Measurements from ENCODE around the gene NR2F6. TPM values are rescaled to one million over a fixed set of nuclear protein-coding genes. Genes with fewer than 3 reads are reported as not detected.

NR2F6 gene
- total and polyA plus RNA-seq, 2 experiments from 2014 or later = 124 to 173 TPM

DNA sequence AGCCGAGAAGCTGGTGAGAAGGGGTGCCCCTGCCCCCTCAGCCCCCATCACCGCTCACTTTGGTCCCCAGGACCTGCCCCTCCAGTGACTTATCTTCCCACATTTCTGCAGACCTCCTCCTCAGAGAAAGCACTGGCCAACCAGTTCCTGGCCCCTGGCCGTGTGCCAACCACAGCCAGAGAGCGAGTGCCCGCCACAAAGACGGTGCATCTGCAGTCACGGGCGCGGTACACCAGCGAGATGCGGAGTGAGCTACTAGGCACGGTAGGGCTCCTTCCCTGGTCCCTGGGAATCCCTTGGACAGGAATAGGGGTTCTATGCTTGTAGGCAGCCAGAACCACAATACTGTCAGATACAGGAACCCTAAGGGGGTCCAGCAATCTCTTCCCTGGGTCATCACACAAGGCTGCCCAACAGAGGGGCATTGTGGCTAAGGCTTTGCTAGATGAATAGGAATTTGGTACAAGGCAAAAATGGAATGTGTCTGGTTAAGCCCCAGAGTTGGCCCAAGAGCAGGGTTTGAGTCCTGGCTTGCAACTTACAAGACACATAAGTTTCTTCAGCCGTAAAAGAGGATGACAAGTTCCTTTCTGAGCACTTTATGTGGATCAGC lies 29.6 kb downstream of the NR2F6 start:
- H3K4me1 ChIP-seq (ENCODE audit: low read depth) = peaks cover 4% of the 10 kb centered on the region
- H3K27me3 ChIP-seq = no peaks in the 10 kb centered on the region
- TF ChIP-seq, protein P1, sequence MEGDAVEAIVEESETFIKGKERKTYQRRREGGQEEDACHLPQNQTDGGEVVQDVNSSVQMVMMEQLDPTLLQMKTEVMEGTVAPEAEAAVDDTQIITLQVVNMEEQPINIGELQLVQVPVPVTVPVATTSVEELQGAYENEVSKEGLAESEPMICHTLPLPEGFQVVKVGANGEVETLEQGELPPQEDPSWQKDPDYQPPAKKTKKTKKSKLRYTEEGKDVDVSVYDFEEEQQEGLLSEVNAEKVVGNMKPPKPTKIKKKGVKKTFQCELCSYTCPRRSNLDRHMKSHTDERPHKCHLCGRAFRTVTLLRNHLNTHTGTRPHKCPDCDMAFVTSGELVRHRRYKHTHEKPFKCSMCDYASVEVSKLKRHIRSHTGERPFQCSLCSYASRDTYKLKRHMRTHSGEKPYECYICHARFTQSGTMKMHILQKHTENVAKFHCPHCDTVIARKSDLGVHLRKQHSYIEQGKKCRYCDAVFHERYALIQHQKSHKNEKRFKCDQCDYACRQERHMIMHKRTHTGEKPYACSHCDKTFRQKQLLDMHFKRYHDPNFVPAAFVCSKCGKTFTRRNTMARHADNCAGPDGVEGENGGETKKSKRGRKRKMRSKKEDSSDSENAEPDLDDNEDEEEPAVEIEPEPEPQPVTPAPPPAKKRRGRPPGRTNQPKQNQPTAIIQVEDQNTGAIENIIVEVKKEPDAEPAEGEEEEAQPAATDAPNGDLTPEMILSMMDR (IDR thresholded peaks at IDR 0.05; ENCODE audit: low read depth, low read length) = no peak
- DNase-seq (ENCODE audit: low read depth in 1 of 2, low spot score in 1 of 2) = no peak
- H3K36me3 ChIP-seq = peaks cover 17% of the 10 kb centered on the region
- H3K4me3 ChIP-seq = no peak overlapping the region
- H3K27ac ChIP-seq = no peak overlapping the region
- H3K9me3 ChIP-seq (ENCODE audit: low read depth) = no peaks in the 10 kb centered on the region

DNA sequence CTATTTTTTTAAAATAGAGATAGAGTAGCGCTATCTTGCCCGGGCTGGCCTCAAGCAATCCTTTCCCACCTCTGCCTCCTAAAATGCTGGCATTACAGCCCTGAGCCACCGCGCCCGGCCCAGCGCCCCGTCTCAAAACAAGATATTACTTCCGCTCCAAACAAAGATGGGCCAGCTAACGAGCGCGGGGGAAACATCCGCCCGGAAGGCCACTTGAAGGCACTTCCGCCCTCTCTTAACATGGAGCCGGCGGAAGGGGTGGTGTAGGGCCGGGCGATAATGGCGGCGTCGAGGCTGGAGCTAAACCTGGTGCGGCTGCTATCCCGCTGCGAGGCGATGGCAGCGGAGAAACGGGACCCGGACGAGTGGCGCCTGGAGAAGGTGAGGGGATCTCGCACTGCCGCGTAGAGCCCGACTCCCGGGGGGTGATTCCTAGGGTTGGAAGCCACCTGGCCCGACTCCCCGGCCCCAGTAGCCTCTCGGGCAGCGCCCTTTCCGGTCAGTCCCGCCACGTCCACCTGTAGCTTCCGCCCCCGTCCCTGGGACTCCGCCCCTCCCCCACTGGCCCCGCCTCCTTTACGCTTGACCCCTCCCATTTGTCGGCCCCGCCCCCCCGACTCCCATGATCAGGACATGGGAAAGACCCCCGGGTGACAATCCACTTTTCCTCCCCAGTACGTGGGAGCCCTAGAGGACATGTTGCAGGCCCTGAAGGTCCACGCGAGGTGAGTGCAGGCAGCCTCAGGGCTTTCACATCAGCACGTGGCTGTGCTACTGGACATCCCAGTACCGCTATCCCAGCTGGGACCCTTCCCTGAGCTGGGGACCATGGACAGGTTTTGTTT lies 30.4 kb downstream of the NR2F6 start, which contains the start of gene USE1:
Gene USE1, plus strand, starts transcription at position 231 of the 845 bp plus-strand sequence. Its CDS starts 49 bp downstream, at position 280.
- TF ChIP-seq, protein P1 (IDR thresholded peaks at IDR 0.05; ENCODE audit: low read depth, low read length) = no peak
- DNase-seq (ENCODE audit: low read depth in 1 of 2, low spot score in 1 of 2) = peak; percentile 94
- peak within 1 kb of the TSS; percentile 93 for H3K27ac ChIP-seq

DNA sequence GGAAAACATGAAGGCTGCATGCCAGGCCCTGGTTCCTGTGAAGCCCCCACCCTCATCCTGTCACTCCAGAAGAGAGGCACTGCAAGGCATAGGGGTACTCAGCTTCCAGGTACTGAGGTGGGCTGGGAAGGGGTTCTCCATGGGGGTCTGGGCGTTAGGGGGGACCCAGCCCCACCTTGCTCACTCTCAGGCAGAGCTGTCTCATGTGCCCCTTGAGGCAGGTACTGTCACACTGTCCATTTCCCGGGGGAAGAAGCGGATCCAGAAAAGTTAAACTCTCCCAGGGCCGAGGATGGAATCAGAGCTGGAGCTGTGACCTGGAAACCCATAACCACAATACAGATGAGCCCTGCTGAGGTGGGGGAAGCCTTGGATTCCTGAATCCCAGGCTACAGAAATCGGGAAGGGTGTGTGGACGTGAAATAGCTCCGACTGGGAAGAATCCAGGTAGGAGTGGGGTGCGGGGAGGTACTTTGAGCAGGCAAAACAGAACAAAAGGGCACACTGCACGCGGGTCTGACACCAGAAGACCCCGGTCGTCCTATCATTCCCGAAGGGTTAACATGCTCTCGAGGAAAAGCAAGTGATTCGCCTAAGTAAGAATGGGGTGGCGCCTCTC lies 31.1 kb downstream of the NR2F6 start:
- Histone ChIP-seq H3K36me3 (peaks cover 18% of the 10 kb centered on the region), H3K4me1 (ENCODE audit: low read depth) (peaks cover 4% of the 10 kb centered on the region), H3K27me3 (no peaks in the 10 kb centered on the region), H3K4me3 (peak overlapping the region; percentile 55), H3K9me3 (ENCODE audit: low read depth) (no peaks in the 10 kb centered on the region), H3K27ac (peak overlapping the region; percentile 93)
- TF ChIP-seq, protein P1 (IDR thresholded peaks at IDR 0.05; ENCODE audit: low read depth, low read length) = no peak
- DNase-seq (ENCODE audit: low read depth in 1 of 2, low spot score in 1 of 2) = no peak

More for the DNA sequence above, 30.4 kb downstream of the NR2F6 start, which contains the start of gene USE1:
- Histone ChIP-seq H3K36me3 (peaks cover 18% of the 10 kb centered on the region), H3K4me1 (ENCODE audit: low read depth) (peaks cover 4% of the 10 kb centered on the region), H3K27me3 (no peaks in the 10 kb centered on the region), H3K4me3 (peak within 1 kb of the TSS; percentile 55), H3K9me3 (ENCODE audit: low read depth) (no peaks in the 10 kb centered on the region)

DNA sequence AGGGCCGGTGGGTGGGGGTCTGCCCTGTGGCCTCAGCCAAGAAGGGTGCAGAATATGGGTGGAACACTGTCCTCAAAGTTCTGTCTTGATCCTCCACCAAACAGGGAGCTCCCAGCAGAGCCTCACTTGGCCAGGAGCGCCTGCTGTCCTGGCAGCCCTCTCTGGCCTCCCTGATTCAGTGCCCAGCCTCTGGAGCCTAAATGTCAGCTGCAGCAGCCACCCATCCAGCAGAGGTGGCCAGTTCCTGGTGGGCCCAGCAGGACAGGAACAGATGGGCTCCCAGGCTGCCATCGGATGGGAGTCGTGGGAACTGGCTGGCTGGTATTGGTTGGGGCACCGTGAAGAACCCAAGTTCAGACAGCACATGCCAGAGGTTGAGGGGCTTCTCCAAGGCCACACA lies 32.4 kb downstream of the NR2F6 start:
- Histone ChIP-seq H3K4me1 (ENCODE audit: low read depth) (peaks cover 4% of the 10 kb centered on the region), H3K36me3 (peaks cover 17% of the 10 kb centered on the region)
- TF ChIP-seq, protein P1 (IDR thresholded peaks at IDR 0.05; ENCODE audit: low read depth, low read length) = no peak

DNA sequence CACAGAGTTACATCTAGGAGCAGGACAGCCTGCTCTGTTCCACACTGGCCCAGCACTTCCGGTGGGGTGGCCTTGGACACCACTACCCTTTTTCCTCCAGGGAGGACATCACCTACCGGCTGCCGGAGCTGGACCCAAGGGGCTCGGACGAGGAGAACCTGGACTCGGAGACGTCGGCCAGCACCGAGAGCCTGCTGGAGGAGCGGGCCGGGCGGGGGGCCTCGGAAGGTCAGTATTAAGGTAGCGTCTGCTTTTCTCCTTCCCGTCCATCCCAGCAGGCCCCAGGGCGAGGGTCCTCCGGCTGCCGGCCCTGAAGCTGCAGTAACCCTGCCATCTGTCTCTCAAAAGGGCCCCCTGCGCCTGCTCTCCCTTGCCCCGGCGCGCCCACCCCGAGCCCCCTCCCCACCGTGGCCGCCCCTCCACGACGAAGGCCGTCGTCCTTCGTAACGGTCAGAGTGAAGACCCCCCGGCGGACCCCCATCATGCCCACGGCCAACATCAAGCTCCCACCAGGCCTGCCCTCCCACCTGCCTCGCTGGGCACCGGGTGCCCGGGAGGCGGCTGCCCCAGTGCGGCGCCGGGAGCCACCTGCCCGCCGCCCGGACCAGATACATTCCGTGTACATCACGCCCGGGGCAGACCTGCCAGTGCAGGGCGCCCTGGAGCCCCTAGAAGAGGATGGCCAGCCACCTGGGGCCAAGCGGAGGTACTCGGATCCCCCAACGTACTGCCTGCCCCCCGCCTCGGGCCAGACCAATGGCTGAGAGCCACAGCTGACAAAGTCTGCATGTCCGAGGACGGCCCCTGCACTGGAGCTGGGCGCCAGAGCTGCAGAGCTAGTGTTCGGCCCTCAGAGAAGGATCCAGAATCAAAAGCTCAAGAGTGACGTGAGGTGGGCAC lies 33.9 kb downstream of the NR2F6 start:
- Histone ChIP-seq H3K27me3 (no peaks in the 10 kb centered on the region), H3K4me3 (no peak overlapping the region), H3K36me3 (peaks cover 9% of the 10 kb centered on the region), H3K27ac (no peak overlapping the region), H3K9me3 (ENCODE audit: low read depth) (no peaks in the 10 kb centered on the region), H3K4me1 (ENCODE audit: low read depth) (peaks cover 4% of the 10 kb centered on the region)
- TF ChIP-seq, protein P1 (IDR thresholded peaks at IDR 0.05; ENCODE audit: low read depth, low read length) = no peak
- no peak for DNase-seq (ENCODE audit: low read depth in 1 of 2, low spot score in 1 of 2)

More for the DNA sequence above, 32.4 kb downstream of the NR2F6 start:
- no peaks in the 10 kb centered on the region for H3K9me3 ChIP-seq (ENCODE audit: low read depth)
- H3K4me3 ChIP-seq = no peak overlapping the region
- DNase-seq (ENCODE audit: low read depth in 1 of 2, low spot score in 1 of 2) = no peak
- H3K27me3 ChIP-seq = no peaks in the 10 kb centered on the region
- no peak overlapping the region for H3K27ac ChIP-seq

All from cardiac muscle cell (in vitro differentiated cells and primary cell).